GM12878 (cell line): Measurements from ENCODE around the gene UBASH3A. TPM values are rescaled to one million over a fixed set of nuclear protein-coding genes. Genes with fewer than 3 reads are reported as not detected.
A peak's percentile ranks its signal among the peaks of the same experiment; 100 is the strongest.

Source experiments
- CREB1 ChIP-seq: IDR thresholded peaks from 2 replicates; pipeline ENCODE4 v1.6.1; 2012; ENCODE audit warnings: low read depth, mild to moderate bottlenecking, inconsistent platforms
- E2F8 ChIP-seq: fragments of 450-650 bp; IDR thresholded peaks from 2 replicates; pipeline ENCODE4 v1.6.1; 2018; ENCODE audit warnings: mild to moderate bottlenecking, low read depth, moderate library complexity; ENCODE audit not compliant: partially characterized antibody
- JUNB ChIP-seq: IDR thresholded peaks from 2 replicates; pipeline ENCODE4 v1.6.1; 2016; ENCODE audit warnings: antibody characterized with exemption, mild to moderate bottlenecking
- KLF5 ChIP-seq: fragments of 450-650 bp; IDR thresholded peaks from 2 replicates; pipeline ENCODE4 v1.6.1; 2014; ENCODE audit warnings: mild to moderate bottlenecking; ENCODE audit not compliant: partially characterized antibody
- PRDM15 ChIP-seq: fragments of 450-650 bp; formaldehyde crosslinking; IDR thresholded peaks from 2 replicates; pipeline ENCODE4 v1.4.0; 2020; ENCODE audit warnings: mild to moderate bottlenecking, moderate library complexity
- RCOR1 ChIP-seq: conservative IDR thresholded peaks from 2 replicates; pipeline ENCODE4 v1.6.1; 2012; ENCODE audit warnings: low read depth, low read length, improper control_type of control experiment
- SMAD5 ChIP-seq: IDR thresholded peaks from 2 replicates; pipeline ENCODE4 v1.6.1; 2016; ENCODE audit warnings: antibody characterized with exemption, low read depth
- SMC3 ChIP-seq: IDR thresholded peaks from 2 replicates; pipeline ENCODE4 v1.6.1; 2011; ENCODE audit warnings: low read length, improper control_type of control experiment, borderline replicate concordance
- SPI1 ChIP-seq: IDR thresholded peaks from 2 replicates; pipeline ENCODE4 v1.6.1; 2011; ENCODE audit warnings: low read depth, mild to moderate bottlenecking, low read length, moderate library complexity, borderline replicate concordance; ENCODE audit not compliant: insufficient read depth
- STAT1 ChIP-seq: fragments of 450-650 bp; conservative IDR thresholded peaks from 2 replicates; pipeline ENCODE4 v1.6.1; 2014; ENCODE audit warnings: antibody characterized with exemption, mild to moderate bottlenecking
- STAT3 ChIP-seq: IDR thresholded peaks from 2 replicates; pipeline ENCODE4 v1.6.1; 2011; ENCODE audit warnings: low read depth, low read length, improper control_type of control experiment
- SUPT20H ChIP-seq: IDR thresholded peaks from 2 replicates; pipeline ENCODE4 v1.6.1; 2011; ENCODE audit warnings: low read depth, mild to moderate bottlenecking, low read length, moderate library complexity, borderline replicate concordance; ENCODE audit not compliant: control insufficient read depth
- ZNF217 ChIP-seq: fragments of 450-650 bp; IDR thresholded peaks from 2 replicates; pipeline ENCODE4 v1.6.1; 2017; ENCODE audit warnings: antibody characterized with exemption, mild to moderate bottlenecking
- ZZZ3 ChIP-seq: IDR thresholded peaks from 2 replicates; pipeline ENCODE4 v1.6.1; 2011; ENCODE audit warnings: low read depth; ENCODE audit not compliant: control insufficient read depth, insufficient read length
- polyA plus RNA-seq, 11 experiments: library from polyadenylated mRNA; depleted of rRNA in 4 of 11; unstranded in 6 of 11; stranded (reverse) in 5 of 11; fragments of >200 nt; fragmentation: Nextera tagmentation in 4 of 11; fragmentation: Illumina TruSeq in 1 of 11; extraction: Ambion mirVana in 4 of 11; extraction: Trizol in 1 of 11; gene quantifications; 1 replicate in 1 of 11; 2 replicates in 10 of 11; pipeline versions ENCODE4 v1.2.1 to v1.2.3, GENCODE V29; 2011 to 2016; ENCODE audit warnings: inconsistent platforms in 2 of 11, missing spikeins in 2 of 11, low read depth in 1 of 11
- total RNA-seq, 4 experiments: library from RNA; depleted of rRNA in 3 of 4; stranded (reverse); fragments of >200 nt in 3 of 4; fragmentation: Illumina TruSeq in 1 of 4; extraction: Trizol in 1 of 4; gene quantifications; 2 replicates each; pipeline versions ENCODE4 v1.2.1 to v1.2.3, GENCODE V29; 2013 to 2021
- TF ChIP-seq, protein P1 (sequence below): IDR thresholded peaks from 2 replicates; pipeline ENCODE4 v1.6.1; 2012; ENCODE audit warnings: improper control_type of control experiment, low read depth, low read length; ENCODE audit not compliant: insufficient replicate concordance

The UBASH3A gene
- total and polyA plus RNA-seq, 10 of the 15 experiments (the other 5 are each of a cell fraction or from before 2014, with no cell fraction given) = 0.04 to 0.39 (median 0.23) TPM; not detected in 1

DNA sequence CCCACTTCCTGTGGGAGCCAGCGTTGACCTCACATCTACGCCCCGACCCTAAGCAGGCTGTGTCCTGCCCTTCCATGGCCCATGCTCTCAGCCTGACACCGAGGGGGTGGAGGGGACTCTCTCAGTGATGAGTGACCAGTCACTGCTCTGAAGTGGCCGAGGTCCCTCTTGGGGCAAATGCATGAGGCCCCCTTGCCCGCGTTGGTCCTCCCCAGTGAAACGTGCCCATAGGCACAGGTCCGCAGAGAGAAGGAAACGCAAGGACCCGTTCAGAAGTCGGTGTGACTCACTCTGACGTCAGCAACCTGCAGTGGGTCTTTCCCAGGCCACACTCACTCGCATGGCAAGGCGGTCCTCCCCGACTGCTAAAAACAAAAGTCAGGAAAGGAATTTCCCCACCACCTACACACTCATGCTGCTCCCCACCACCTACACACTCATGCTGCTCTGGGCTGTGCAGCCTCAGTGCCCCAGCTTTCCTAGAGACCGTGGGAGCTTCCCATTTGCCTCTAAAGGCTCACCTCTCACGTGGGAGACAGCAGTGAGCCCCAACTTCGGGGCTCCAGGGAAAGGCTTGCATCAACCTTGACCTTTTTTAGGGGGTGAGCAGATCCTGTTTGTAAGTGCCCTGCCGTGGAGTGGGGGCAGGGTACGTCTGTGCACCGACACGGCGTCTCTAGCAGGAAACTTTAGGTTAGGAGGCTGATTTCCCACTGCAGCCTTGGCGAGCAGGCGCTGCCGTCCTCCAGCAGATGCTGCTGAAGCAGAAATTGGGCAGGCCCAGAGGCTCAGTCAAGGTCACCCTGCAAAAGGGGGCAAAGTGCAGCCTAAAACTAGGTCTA is 11.4 kb downstream of the UBASH3A start (continued):
- TF ChIP-seq E2F8 (peak; percentile 19), RCOR1 (0 out of 2 replicates have a peak, but pooled peaks have one; percentile 19), JUNB (peak; percentile 88), KLF5 (peak; percentile 56), SMC3 (no peak; the same call in 1 of the 2 replicates), ZZZ3 (no peak), SMAD5 (no peak), STAT1 (0 out of 2 replicates have a peak, but pooled peaks have one; percentile 29), ZNF217 (0 out of 2 replicates have a peak, but pooled peaks have one; percentile 33), SUPT20H (no peak), STAT3 (0 out of 2 replicates have a peak, but pooled peaks have one; percentile 41), SPI1 (no peak; the same call in 1 of the 2 replicates), CREB1 (no peak), PRDM15 (CRISPR knock-in tag) (no peak)
- TF ChIP-seq, protein P1, sequence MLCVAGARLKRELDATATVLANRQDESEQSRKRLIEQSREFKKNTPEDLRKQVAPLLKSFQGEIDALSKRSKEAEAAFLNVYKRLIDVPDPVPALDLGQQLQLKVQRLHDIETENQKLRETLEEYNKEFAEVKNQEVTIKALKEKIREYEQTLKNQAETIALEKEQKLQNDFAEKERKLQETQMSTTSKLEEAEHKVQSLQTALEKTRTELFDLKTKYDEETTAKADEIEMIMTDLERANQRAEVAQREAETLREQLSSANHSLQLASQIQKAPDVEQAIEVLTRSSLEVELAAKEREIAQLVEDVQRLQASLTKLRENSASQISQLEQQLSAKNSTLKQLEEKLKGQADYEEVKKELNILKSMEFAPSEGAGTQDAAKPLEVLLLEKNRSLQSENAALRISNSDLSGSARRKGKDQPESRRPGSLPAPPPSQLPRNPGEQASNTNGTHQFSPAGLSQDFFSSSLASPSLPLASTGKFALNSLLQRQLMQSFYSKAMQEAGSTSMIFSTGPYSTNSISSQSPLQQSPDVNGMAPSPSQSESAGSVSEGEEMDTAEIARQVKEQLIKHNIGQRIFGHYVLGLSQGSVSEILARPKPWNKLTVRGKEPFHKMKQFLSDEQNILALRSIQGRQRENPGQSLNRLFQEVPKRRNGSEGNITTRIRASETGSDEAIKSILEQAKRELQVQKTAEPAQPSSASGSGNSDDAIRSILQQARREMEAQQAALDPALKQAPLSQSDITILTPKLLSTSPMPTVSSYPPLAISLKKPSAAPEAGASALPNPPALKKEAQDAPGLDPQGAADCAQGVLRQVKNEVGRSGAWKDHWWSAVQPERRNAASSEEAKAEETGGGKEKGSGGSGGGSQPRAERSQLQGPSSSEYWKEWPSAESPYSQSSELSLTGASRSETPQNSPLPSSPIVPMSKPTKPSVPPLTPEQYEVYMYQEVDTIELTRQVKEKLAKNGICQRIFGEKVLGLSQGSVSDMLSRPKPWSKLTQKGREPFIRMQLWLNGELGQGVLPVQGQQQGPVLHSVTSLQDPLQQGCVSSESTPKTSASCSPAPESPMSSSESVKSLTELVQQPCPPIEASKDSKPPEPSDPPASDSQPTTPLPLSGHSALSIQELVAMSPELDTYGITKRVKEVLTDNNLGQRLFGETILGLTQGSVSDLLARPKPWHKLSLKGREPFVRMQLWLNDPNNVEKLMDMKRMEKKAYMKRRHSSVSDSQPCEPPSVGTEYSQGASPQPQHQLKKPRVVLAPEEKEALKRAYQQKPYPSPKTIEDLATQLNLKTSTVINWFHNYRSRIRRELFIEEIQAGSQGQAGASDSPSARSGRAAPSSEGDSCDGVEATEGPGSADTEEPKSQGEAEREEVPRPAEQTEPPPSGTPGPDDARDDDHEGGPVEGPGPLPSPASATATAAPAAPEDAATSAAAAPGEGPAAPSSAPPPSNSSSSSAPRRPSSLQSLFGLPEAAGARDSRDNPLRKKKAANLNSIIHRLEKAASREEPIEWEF = peak; percentile 94
